BJ (cell line): Measurements from ENCODE around the gene ISG15. TPM values are rescaled to one million over a fixed set of nuclear protein-coding genes. Genes with fewer than 3 reads are reported as not detected.

ENCODE experiments used
- CTCF ChIA-PET: fragments of 350-600 bp; formaldehyde crosslinking; extraction: SDS; loops from one replicate; lab custom pipeline; 2021; ENCODE audit warnings: antibody characterized with exemption, inconsistent platforms; lab: Yijun Ruan, JAX
- POLR2A ChIA-PET: fragments of 300-600 bp; sonication (Branson Sonifier 250); formaldehyde crosslinking; extraction: SDS; loops from one replicate; lab custom pipeline; 2021; ENCODE audit warnings: antibody characterized with exemption; lab: Charles Lee
- DNase-seq: peaks from one replicate; pipeline ENCODE4 v3.0.0-alpha.2; 2011; ENCODE audit warnings: low read depth
- H3K27me3 ChIP-seq: 2 replicates; pipeline ENCODE4 v1.6.0; 2011; ENCODE audit warnings: low read length; ENCODE audit not compliant: control insufficient read depth, insufficient read depth
- H3K36me3 ChIP-seq: 2 replicates; pipeline ENCODE4 v1.5.1; 2011; ENCODE audit warnings: low read length; ENCODE audit not compliant: control insufficient read depth, insufficient read depth
- H3K4me3 ChIP-seq: 2 replicates; pipeline ENCODE4 v1.5.1; 2011; ENCODE audit warnings: low read depth, mild to moderate bottlenecking, control low read depth, low read length
- polyA plus RNA-seq: library from polyadenylated mRNA; depleted of rRNA; stranded (reverse); fragments of >200 nt; gene quantifications from 2 replicates; pipeline ENCODE4 v1.2.3, GENCODE V29; 2011
- TF ChIP-seq, protein P1 (sequence below): IDR thresholded peaks from 2 replicates; pipeline ENCODE4 v1.5.1; 2011; ENCODE audit warnings: low read depth, mild to moderate bottlenecking, control low read depth, inconsistent platforms, low read length, moderate library complexity; ENCODE audit not compliant: insufficient read depth

Gene ISG15
- polyA plus RNA-seq, 1 experiment, result 86.8 TPM

DNA sequence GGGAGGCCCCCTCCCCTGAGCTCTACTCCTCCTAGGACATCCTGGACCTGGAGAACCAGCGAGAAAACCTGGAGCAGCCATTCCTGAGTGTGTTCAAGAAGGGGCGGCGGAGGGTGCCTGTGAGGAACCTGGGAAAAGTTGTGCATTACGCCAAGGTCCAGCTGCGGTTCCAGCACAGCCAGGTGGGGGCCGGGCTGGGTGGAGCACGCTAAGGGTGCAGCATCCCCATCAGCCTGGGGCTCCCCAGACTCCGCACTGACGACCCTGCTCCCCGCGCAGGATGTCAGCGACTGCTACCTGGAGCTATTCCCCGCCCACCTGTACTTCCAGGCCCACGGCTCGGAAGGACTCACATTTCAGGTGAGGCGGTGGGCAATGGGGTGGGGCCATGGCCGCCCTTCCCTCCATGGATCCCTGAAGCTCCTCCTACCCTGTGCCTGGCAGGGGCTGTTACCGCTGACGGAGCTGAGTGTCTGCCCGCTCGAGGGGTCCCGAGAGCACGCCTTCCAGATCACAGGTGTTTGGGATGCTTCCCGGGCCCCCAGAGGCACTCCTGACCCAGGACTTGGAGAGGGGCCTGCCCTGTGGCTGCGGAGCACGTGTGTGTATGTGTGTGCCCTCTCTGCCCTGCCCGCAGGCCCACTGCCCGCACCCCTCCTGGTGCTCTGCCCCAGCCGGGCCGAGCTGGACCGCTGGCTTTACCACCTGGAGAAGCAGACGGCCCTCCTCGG, 42.9 kb upstream of the ISG15 start:
- ChIA-PET POLR2A (no interaction called here), CTCF (interaction anchor here (1.0 to 1.3 kb wide), 3 partner anchors 13 to 30 kb away, joined by 3 to 5 read pairs (median 4); no protein-coding TSS in a partner anchor)
- H3K36me3 ChIP-seq, result no peaks in the 10 kb centered on the region
- no peaks in the 10 kb centered on the region for H3K27me3 ChIP-seq
- no peak for DNase-seq
- TF ChIP-seq, protein P1, sequence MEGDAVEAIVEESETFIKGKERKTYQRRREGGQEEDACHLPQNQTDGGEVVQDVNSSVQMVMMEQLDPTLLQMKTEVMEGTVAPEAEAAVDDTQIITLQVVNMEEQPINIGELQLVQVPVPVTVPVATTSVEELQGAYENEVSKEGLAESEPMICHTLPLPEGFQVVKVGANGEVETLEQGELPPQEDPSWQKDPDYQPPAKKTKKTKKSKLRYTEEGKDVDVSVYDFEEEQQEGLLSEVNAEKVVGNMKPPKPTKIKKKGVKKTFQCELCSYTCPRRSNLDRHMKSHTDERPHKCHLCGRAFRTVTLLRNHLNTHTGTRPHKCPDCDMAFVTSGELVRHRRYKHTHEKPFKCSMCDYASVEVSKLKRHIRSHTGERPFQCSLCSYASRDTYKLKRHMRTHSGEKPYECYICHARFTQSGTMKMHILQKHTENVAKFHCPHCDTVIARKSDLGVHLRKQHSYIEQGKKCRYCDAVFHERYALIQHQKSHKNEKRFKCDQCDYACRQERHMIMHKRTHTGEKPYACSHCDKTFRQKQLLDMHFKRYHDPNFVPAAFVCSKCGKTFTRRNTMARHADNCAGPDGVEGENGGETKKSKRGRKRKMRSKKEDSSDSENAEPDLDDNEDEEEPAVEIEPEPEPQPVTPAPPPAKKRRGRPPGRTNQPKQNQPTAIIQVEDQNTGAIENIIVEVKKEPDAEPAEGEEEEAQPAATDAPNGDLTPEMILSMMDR, result no peak
- no peak overlapping the region for H3K4me3 ChIP-seq

GRCh38 chr1:970973-971730, 42.1 kb upstream of the ISG15 start:
- Histone ChIP-seq H3K4me3 (no peak overlapping the region), H3K36me3 (no peaks in the 10 kb centered on the region), H3K27me3 (no peaks in the 10 kb centered on the region)
- POLR2A ChIA-PET, result no interaction called here
- TF ChIP-seq, protein P1, result no peak
- no peak for DNase-seq
- CTCF ChIA-PET, result interaction anchor here (1.3 to 1.5 kb wide), 2 partner anchors 12 to 13 kb away, joined by 4 to 8 read pairs; no protein-coding TSS in a partner anchor

DNA sequence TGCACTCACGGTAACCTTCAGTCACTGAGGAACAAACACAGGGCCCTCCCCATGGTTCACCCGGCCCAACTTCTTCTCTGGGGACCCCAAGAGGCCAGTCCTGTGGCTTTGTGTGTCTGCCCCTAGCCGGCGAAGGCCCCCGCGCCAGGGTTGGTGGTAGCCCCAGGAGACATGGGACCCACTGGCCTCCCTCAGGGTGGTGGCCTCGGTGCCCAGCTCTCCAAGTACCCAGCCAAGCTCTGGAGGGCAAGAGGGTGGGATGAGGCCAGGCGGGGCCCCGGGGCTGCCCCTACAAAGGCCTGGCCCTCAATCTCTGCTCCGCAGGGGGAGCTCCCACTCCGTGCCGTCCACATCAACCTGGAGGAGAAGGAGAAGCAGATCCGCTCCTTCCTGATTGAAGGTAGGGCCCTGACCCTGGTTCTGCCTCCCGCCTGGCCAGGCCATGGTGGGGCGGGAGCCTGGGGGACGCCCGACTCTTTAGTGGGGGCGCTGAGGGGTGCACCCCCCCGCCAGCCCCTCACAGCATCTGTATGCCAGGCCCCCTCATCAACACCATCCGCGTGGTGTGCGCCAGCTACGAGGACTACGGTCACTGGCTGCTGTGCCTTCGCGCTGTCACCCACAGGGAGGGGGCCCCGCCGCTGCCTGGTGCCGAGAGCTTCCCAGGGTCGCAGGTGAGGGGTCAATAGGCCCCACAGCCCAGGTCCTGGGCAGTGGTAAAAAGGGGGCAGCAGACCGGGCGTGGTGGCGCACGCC, 41.4 kb upstream of the ISG15 start:
- DNase-seq, result no peak
- Histone ChIP-seq H3K36me3 (no peaks in the 10 kb centered on the region), H3K27me3 (no peaks in the 10 kb centered on the region), H3K4me3 (no peak overlapping the region)
- ChIA-PET CTCF (interaction anchor here (0.8 to 1.5 kb wide), 2 partner anchors 12 to 67 kb away, joined by 3 to 8 read pairs; no protein-coding TSS in a partner anchor), POLR2A (no interaction called here)
- TF ChIP-seq, protein P1, result no peak

DNA sequence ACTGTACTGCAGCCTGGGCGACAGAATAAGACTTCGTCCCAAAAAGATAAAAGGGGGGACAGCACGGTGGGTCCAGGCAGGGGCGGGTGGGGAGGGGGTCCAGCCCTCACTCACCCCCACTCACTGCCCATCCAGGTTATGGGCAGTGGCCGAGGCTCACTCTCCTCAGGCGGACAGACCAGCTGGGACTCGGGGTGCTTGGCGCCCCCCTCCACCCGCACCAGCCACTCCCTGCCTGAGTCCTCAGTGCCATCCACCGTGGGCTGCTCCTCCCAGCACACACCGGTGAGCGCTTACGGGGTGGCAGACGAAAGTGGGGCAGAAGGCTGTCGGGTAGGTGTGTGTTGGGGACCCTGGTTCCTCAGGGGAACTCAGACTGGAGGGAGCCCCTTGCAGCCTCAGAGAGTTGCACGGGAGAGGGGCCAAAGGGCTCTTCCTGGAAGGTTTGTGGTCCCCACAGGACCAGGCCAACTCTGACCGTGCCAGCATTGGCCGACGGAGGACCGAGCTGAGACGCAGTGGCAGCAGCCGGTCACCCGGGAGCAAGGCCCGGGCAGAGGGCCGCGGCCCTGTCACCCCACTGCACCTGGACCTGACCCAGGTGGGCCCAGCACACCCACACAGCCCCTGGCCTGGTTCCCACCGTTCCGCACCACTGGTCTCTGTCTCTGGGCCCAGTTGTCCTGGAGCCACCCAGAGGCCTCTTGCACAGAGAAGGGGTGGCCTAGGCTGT, 40.4 kb upstream of the ISG15 start:
- POLR2A ChIA-PET, result no interaction called here
- Histone ChIP-seq H3K27me3 (no peaks in the 10 kb centered on the region), H3K36me3 (no peaks in the 10 kb centered on the region), H3K4me3 (no peak overlapping the region)
- TF ChIP-seq, protein P1, result no peak
- CTCF ChIA-PET, result interaction anchor here (0.8 to 1.5 kb wide), 2 partner anchors 11 to 68 kb away, joined by 3 to 8 read pairs; no protein-coding TSS in a partner anchor
- DNase-seq, result no peak
